Endothelial cell of umbilical vein (primary cell): ENCODE results near the gene HOXB3. TPM values are rescaled to one million over a fixed set of nuclear protein-coding genes. Genes with fewer than 3 reads are reported as not detected.

Experiments
- BruUV-seq: library from RNA; stranded (reverse); fragments of 400-500 nt; replicated peaks from 2 replicates; lab custom pipeline; 2021; lab: Mats Ljungman, UMichigan
- CTCF ChIA-PET: fragments of 300-600, 350-600 bp; sonication (Branson Sonifier 250); formaldehyde crosslinking; loops from one replicate; lab custom pipeline; 2021; ENCODE audit warnings: antibody characterized with exemption, inconsistent platforms; lab: Charles Lee
- POLR2A ChIA-PET: fragments of 300-600, 350-600 bp; sonication (Branson Sonifier 250); formaldehyde crosslinking; loops from one replicate; lab custom pipeline; 2021; ENCODE audit warnings: antibody characterized with exemption, inconsistent platforms; lab: Charles Lee
- DNase-seq: peaks from one replicate; pipeline ENCODE4 v3.0.0-alpha.2; 2011; ENCODE audit warnings: low read depth, low spot score
- FAIRE-seq: peaks from 2 replicates; lab custom pipeline; 2011; peaks lifted over from hg19 to GRCh38; lab: Jason Lieb, UNC
- H2AFZ ChIP-seq: 2 replicates; pipeline ENCODE4 v1.6.0; 2012; ENCODE audit warnings: low read depth, low read length, control low read depth, inconsistent platforms
- H3K27ac ChIP-seq: 2 replicates; pipeline ENCODE4 v1.5.1; 2011; ENCODE audit warnings: low read depth, mild to moderate bottlenecking, control low read depth, low read length, moderate library complexity; ENCODE audit not compliant: insufficient read depth
- H3K27me3 ChIP-seq, 2 experiments: 2 replicates each; pipeline versions ENCODE4 v1.6.0 to v1.6.1; 2011; ENCODE audit warnings: low read length in 2 of 2, mixed read lengths in 1 of 2; ENCODE audit not compliant: control insufficient read depth in 2 of 2, insufficient read depth in 2 of 2
- H3K36me3 ChIP-seq, 2 experiments: 2 replicates in 1 of 2; 3 replicates in 1 of 2; pipeline ENCODE4 v1.5.1; 2011; ENCODE audit warnings: low read length in 2 of 2, mild to moderate bottlenecking in 1 of 2, moderate library complexity in 1 of 2; ENCODE audit not compliant: control insufficient read depth in 2 of 2, insufficient read depth in 2 of 2; ENCODE audit errors: extremely low read depth in 1 of 2
- H3K4me1 ChIP-seq: 3 replicates; pipeline ENCODE4 v1.5.1; 2011; ENCODE audit warnings: mild to moderate bottlenecking, low read length; ENCODE audit not compliant: control insufficient read depth, insufficient read depth; ENCODE audit errors: extremely low read depth
- H3K4me2 ChIP-seq: 2 replicates; pipeline ENCODE4 v1.6.1; 2011; ENCODE audit warnings: low read length, control low read depth, mixed read lengths; ENCODE audit not compliant: insufficient read depth
- H3K4me3 ChIP-seq, 3 experiments: fragments of 200-600 bp in 1 of 3; sonication (generic), shearing (Covaris generic) in 1 of 3; replicated peaks in 1 of 3; 2 replicates each; pipeline ENCODE4 v1.5.1; 2011 to 2016; ENCODE audit warnings: control low read depth in 3 of 3, low read length in 3 of 3, mild to moderate bottlenecking in 2 of 3, inconsistent platforms in 1 of 3, low read depth in 1 of 3, moderate library complexity in 1 of 3; ENCODE audit not compliant: insufficient read depth in 1 of 3
- H3K79me2 ChIP-seq: 2 replicates; pipeline ENCODE4 v1.6.0; 2012; ENCODE audit warnings: low read length, inconsistent platforms; ENCODE audit not compliant: control insufficient read depth, insufficient read depth
- H3K9ac ChIP-seq: replicated peaks from 2 replicates; pipeline ENCODE3; 2011; ENCODE audit warnings: low read length, control low read depth; ENCODE audit not compliant: insufficient read depth; ENCODE audit errors: extremely low read depth
- H3K9me1 ChIP-seq: replicated peaks from 3 replicates; pipeline ENCODE4 v1.6.0; 2011; ENCODE audit warnings: mild to moderate bottlenecking, low read length; ENCODE audit not compliant: control insufficient read depth, insufficient read depth; ENCODE audit errors: extremely low read depth
- H3K9me3 ChIP-seq: replicated peaks from 2 replicates; pipeline ENCODE4 v1.5.1; 2012; ENCODE audit warnings: low read length, inconsistent platforms; ENCODE audit not compliant: control insufficient read depth, insufficient read depth
- H4K20me1 ChIP-seq: replicated peaks from 2 replicates; pipeline ENCODE3; 2011; ENCODE audit warnings: mild to moderate bottlenecking, low read length; ENCODE audit not compliant: control insufficient read depth, insufficient read depth; ENCODE audit errors: extremely low read depth
- CTCF ChIP-seq, 2 donors: IDR thresholded peaks; 1 replicate in 1 of 2; 2 replicates in 1 of 2; pipeline ENCODE4 v1.5.1; 2011; ENCODE audit warnings: low read length in 2 of 2, mild to moderate bottlenecking in 2 of 2, moderate library complexity in 2 of 2, control low read depth in 1 of 2, inconsistent platforms in 1 of 2, low read depth in 1 of 2; ENCODE audit not compliant: insufficient read depth in 1 of 2; ENCODE audit errors: extremely low read depth in 1 of 2
- EZH2 ChIP-seq: IDR thresholded peaks from 2 replicates; pipeline ENCODE4 v1.6.1; 2012; ENCODE audit warnings: borderline replicate concordance, low read depth, mild to moderate bottlenecking, moderate library complexity, low read length, inconsistent platforms; ENCODE audit not compliant: severe bottlenecking
- FOS ChIP-seq: IDR thresholded peaks from 2 replicates; pipeline ENCODE4 v1.6.1; 2011; ENCODE audit warnings: mild to moderate bottlenecking, low read length, moderate library complexity, borderline replicate concordance; ENCODE audit not compliant: insufficient read depth
- GATA2 ChIP-seq: IDR thresholded peaks from 2 replicates; pipeline ENCODE4 v1.7.0; 2011; ENCODE audit warnings: low read depth, mild to moderate bottlenecking, moderate library complexity, mixed read lengths, low read length; ENCODE audit not compliant: insufficient read length, insufficient read depth
- JUN ChIP-seq: IDR thresholded peaks from 2 replicates; pipeline ENCODE4 v1.6.1; 2011; ENCODE audit warnings: borderline replicate concordance, low read depth; ENCODE audit not compliant: insufficient read length, insufficient read depth
- MAX ChIP-seq: IDR thresholded peaks from 2 replicates; pipeline ENCODE4 v1.6.1; 2011; ENCODE audit not compliant: insufficient read depth, insufficient read length
- MYC ChIP-seq: IDR thresholded peaks from one replicate; pipeline ENCODE4 v1.6.1; 2011; ENCODE audit warnings: mild to moderate bottlenecking, low read depth, low read length
- POLR2A ChIP-seq: IDR thresholded peaks from 2 replicates; pipeline ENCODE4 v1.6.1; 2012; ENCODE audit warnings: low read depth, mild to moderate bottlenecking, control low read depth, low read length
- POLR2AphosphoS5 ChIP-seq: IDR thresholded peaks from 2 replicates; pipeline ENCODE4 v1.6.1; 2012; ENCODE audit warnings: low read depth, mild to moderate bottlenecking, control low read depth, low read length, moderate library complexity; ENCODE audit not compliant: insufficient read depth
- dilution Hi-C: fragments of 300-500 bp; cut with MboI; formaldehyde crosslinking; loops from one replicate; pipeline ENCODE4 v1.15.0; 2019; ENCODE audit warnings: low sequenced_read_pairs; ENCODE audit not compliant: extremely low pct_ligation_motif_present
- intact Hi-C: fragments of 100-400 bp; cut with micrococcal nuclease; formaldehyde crosslinking; loops from one replicate; pipeline ENCODE4 v1.10.0; 2022
- polyA plus RNA-seq, 4 experiments: library from polyadenylated mRNA; depleted of rRNA in 3 of 4; stranded (reverse) in 3 of 4; unstranded in 1 of 4; fragments of >200 nt; gene quantifications; 2 replicates each; pipeline versions ENCODE4 v1.2.1 to v1.2.3, GENCODE V29; 2011 to 2012; ENCODE audit warnings: missing spikeins in 1 of 4
- total RNA-seq: library from RNA; stranded (reverse); gene quantifications from 2 replicates; pipeline ENCODE4 v1.2.3, GENCODE V29; 2021

HOXB3 gene
- total and polyA plus RNA-seq, 2 donors (not counting 3 experiments of a cell fraction or from before 2014, with no cell fraction given), result 29.6 to 56.6 TPM

- H3K4me1 ChIP-seq, result peaks cover 31% of the 10 kb centered on the region
- peak overlapping the region; percentile 49 for H3K9ac ChIP-seq
- H3K4me2 ChIP-seq, result peak overlapping the region; percentile 85
- H3K79me2 ChIP-seq, result peaks cover 19% of the 10 kb centered on the region
- H3K4me3 ChIP-seq, result peak overlapping the region; percentile 36 to 70 (median 52)
- DNase-seq (peak; percentile 39), FAIRE-seq (peak; percentile 35)
- H3K9me3 ChIP-seq, result no peaks in the 10 kb centered on the region
- intact Hi-C loops (loop anchor here (1.0 kb wide), 1 partner anchor 8 kb away; the partner anchor contains the start of gene HOXB6), dilution Hi-C loops (no loop called here)
- ChIA-PET CTCF (interaction anchor here (1.2 to 1.5 kb wide), 3 partner anchors 18 to 481 kb away, joined by 4 to 12 read pairs (median 6); no protein-coding TSS in a partner anchor), POLR2A (interaction anchor here (1.4 kb wide), 1 partner anchor 14 kb away, joined by 4 read pairs; no protein-coding TSS in a partner anchor)
- TF ChIP-seq POLR2A (peak; percentile 63), CTCF (IDR thresholded peaks at IDR 0.05; ENCODE audit: extremely low read depth in 1 of 2, insufficient read depth in 1 of 2, low read depth in 1 of 2, low read length in 2 of 2) (no peak), EZH2 (no peak)
- H4K20me1 ChIP-seq, result no peaks in the 10 kb centered on the region
- peaks cover 17 to 23% of the 10 kb centered on the region in 2 experiments for H3K27me3 ChIP-seq
- H3K36me3 ChIP-seq, result no peaks in the 10 kb centered on the region
- BruUV-seq, result no TSS peak
- peak overlapping the region; percentile 66 for H3K27ac ChIP-seq
- H3K9me1 ChIP-seq, result no peaks in the 10 kb centered on the region
- peak overlapping the region; percentile 76 for H2AFZ ChIP-seq
Measured at GRCh38 chr17:48611681-48612455, 21.8 kb upstream of the HOXB3 start.

- dilution Hi-C loops, result no loop called here
- FAIRE-seq (no peak), DNase-seq (no peak)
- H2AFZ ChIP-seq, result peak overlapping the region; percentile 92
- no peaks in the 10 kb centered on the region for H3K9me1 ChIP-seq
- peak overlapping the region; percentile 83 for H3K9ac ChIP-seq
- H3K4me1 ChIP-seq, result peaks cover 31% of the 10 kb centered on the region
- no peaks in the 10 kb centered on the region for H3K9me3 ChIP-seq
- intact Hi-C loops, result no loop called here
- BruUV-seq, result no TSS peak
- TF ChIP-seq EZH2, result no peak
- TF ChIP-seq JUN, result no peak
- no peak for TF ChIP-seq FOS
- TF ChIP-seq GATA2, result no peak
- TF ChIP-seq MAX, result no peak
- TF ChIP-seq POLR2A, result no peak
- no peak for TF ChIP-seq MYC
- TF ChIP-seq CTCF (IDR thresholded peaks at IDR 0.05; ENCODE audit: extremely low read depth in 1 of 2, insufficient read depth in 1 of 2, low read depth in 1 of 2, low read length in 2 of 2), result no peak
- no peak for TF ChIP-seq POLR2AphosphoS5
- ChIA-PET POLR2A (no interaction called here), CTCF (no interaction called here)
- H3K4me3 ChIP-seq, result peak overlapping the region; percentile 52 to 78 (median 70)
- H3K36me3 ChIP-seq, result no peaks in the 10 kb centered on the region
- peaks cover 10 to 16% of the 10 kb centered on the region in 2 experiments for H3K27me3 ChIP-seq
- H3K4me2 ChIP-seq, result peak overlapping the region; percentile 85
- H3K27ac ChIP-seq, result peak overlapping the region; percentile 66
- H4K20me1 ChIP-seq, result no peaks in the 10 kb centered on the region
- H3K79me2 ChIP-seq, result peaks cover 19% of the 10 kb centered on the region
Measured at GRCh38 chr17:48611213-48611612, 21.2 kb upstream of the HOXB3 start.
